NOMO-1 treated with dmso at 0.1 percent for 144 hours (cell line): ENCODE data around the gene CHTF18.
A peak's percentile ranks its signal among the peaks of the same experiment; 100 is the strongest.

ENCODE experiments used
- DNase-seq: peaks from one replicate; lab custom pipeline; 2025; ENCODE audit not compliant: unreplicated experiment; lab: John Stamatoyannopoulos, UW

Gene CHTF18

GRCh38 chr16:760065-760464, 28.4 kb upstream of the CHTF18 start:
- no peak for DNase-seq

GRCh38 chr16:760545-761343, 27.7 kb upstream of the CHTF18 start, which contains the start of gene MSLN:
MSLN (plus strand) TSS chr16:760734; CDS start chr16:762681, 1,947 bp downstream.
- DNase-seq: peak; percentile 86

- DNase-seq: no peak
Measured at GRCh38 chr16:761625-762513, 26.6 kb upstream of the CHTF18 start.

- no peak for DNase-seq
Measured at GRCh38 chr16:762595-763268, 25.7 kb upstream of the CHTF18 start.

- no peak for DNase-seq
Measured at GRCh38 chr16:763369-764183, 24.8 kb upstream of the CHTF18 start.

- DNase-seq: no peak
Measured at GRCh38 chr16:764184-764750, 24.2 kb upstream of the CHTF18 start.

GRCh38 chr16:764848-765487, 23.5 kb upstream of the CHTF18 start:
- no peak for DNase-seq

- no peak for DNase-seq
Measured at GRCh38 chr16:765488-765865, 22.9 kb upstream of the CHTF18 start.

- no peak for DNase-seq
Measured at GRCh38 chr16:766008-766819, 22.2 kb upstream of the CHTF18 start.

- DNase-seq: no peak
Measured at GRCh38 chr16:766820-767640, 21.4 kb upstream of the CHTF18 start.

GRCh38 chr16:767743-768235, 20.6 kb upstream of the CHTF18 start:
- DNase-seq: no peak

- DNase-seq: no peak
Measured at GRCh38 chr16:768428-768827, 20.0 kb upstream of the CHTF18 start.

- no peak for DNase-seq
Measured at GRCh38 chr16:769184-769784, 19.1 kb upstream of the CHTF18 start.

GRCh38 chr16:769934-770333, 18.5 kb upstream of the CHTF18 start:
- no peak for DNase-seq

GRCh38 chr16:770411-770810, 18.0 kb upstream of the CHTF18 start:
- DNase-seq: no peak

GRCh38 chr16:772959-773358, 15.5 kb upstream of the CHTF18 start:
- no peak for DNase-seq
